ENCODE results near the gene LIMS2. TPM values are rescaled to one million over a fixed set of nuclear protein-coding genes. Genes with fewer than 3 reads are reported as not detected.

Gene LIMS2
- total RNA-seq, 4 donors from 2014 or later, result 34.5 to 198 (median 91.3) TPM

DNA sequence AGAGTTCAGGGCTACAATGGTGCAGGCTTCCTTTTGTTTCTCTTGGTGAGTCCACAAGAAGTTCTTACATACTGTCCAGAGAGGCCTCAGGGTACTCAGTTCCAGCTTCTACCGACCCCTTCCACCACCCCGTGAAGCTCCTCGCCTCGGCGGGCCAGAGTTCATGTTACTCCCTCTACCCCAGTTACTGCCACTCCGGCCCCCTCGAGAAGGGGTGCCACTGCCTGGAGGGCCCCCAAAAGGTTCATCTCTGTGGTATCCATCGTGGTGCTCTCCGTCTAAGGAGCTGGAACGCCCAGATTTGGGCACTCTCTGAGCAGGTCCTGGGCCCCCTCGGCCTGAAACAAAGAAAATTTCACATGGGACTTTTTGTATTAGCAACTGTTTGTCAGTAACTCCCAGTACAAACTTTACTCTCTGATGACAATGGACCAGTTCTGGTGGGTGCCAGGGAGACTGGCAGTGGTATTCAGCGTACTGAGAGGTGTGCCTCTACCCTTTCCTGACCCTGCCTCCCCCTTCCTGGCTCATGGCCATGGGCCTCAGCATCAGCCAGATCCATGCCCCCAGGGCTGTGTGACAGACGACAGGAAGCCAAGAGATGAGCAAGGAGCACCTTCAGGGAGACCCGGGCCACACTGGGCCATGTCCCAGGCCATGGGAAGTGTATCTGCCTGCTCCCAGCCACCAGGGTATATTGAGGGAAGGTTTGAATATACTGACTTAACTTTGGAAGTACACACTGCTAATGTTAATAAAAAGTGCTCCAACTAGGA, 31.1 kb upstream of the LIMS2 start:
- Histone ChIP-seq H3K36me3 (peaks cover 0 to 23% (median 9%) of the 10 kb centered on the region in 4 donors), H3K27ac (no peak overlapping the region), H3K27me3 (no peaks in the 10 kb centered on the region), H3K4me1 (peaks cover 11 to 28% (median 16%) of the 10 kb centered on the region in 4 donors), H3K9me3 (no peaks in the 10 kb centered on the region), H3K4me3 (no peak overlapping the region)
- 90% methylated on average over 14 of the region's 14 CpGs; no CpG with 5 or more reads in 1 of the 2 donors for WGBS, 2 donors (ENCODE audit: low coverage in 1 of 2)
- in situ Hi-C loops (cut with MboI; ENCODE audit: low pct_ligation_motif_present in 1 of 4, low pct_unique_long_range_greater_than_20kb in 1 of 4, low sequenced_read_pairs in 3 of 4), result no loop called here
- intact Hi-C loops (cut with DNase I; ENCODE audit: low total_unique reads), result no loop called here
- TF ChIP-seq, protein P1, sequence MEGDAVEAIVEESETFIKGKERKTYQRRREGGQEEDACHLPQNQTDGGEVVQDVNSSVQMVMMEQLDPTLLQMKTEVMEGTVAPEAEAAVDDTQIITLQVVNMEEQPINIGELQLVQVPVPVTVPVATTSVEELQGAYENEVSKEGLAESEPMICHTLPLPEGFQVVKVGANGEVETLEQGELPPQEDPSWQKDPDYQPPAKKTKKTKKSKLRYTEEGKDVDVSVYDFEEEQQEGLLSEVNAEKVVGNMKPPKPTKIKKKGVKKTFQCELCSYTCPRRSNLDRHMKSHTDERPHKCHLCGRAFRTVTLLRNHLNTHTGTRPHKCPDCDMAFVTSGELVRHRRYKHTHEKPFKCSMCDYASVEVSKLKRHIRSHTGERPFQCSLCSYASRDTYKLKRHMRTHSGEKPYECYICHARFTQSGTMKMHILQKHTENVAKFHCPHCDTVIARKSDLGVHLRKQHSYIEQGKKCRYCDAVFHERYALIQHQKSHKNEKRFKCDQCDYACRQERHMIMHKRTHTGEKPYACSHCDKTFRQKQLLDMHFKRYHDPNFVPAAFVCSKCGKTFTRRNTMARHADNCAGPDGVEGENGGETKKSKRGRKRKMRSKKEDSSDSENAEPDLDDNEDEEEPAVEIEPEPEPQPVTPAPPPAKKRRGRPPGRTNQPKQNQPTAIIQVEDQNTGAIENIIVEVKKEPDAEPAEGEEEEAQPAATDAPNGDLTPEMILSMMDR (IDR thresholded peaks at IDR 0.05), result no peak
- TF ChIP-seq POLR2A (IDR thresholded peaks at IDR 0.05) (no peak), EP300 (IDR thresholded peaks at IDR 0.05; ENCODE audit: low read depth) (no peak), POLR2AphosphoS5 (IDR thresholded peaks at IDR 0.05) (no peak)
- DNase-seq, result no peak

DNA sequence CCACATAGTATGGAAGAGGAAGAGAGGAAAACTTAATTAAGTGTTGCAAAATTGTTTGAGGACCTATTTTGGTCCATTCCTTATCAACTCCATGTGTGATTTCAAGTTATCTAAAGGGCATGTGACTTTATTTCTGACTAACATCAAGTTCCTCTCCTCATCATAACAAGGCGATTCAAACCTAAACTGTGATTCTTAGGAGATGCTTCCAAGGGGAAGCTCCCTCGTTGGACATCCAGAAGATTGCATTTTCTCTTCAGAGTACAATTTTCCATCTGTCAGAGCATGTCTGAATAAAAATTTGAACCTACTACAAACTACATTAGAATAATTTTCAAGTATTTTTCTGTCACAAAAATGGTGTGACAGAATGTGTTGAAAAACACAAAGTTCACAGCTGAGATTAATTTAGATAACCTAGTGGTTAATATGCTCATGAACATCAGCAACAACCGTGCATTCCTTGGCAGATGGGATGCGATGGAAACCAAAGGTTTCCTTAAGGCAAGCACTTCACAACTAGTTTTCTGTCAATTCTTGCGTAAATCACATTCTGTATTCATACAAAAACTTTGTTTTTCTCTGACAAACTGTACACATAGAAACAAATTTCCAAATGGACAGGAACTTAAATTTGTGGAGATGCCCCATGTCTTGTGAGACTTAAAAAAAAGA, 30.2 kb upstream of the LIMS2 start:
- Histone ChIP-seq H3K27me3 (no peaks in the 10 kb centered on the region), H3K4me3 (no peak overlapping the region), H3K36me3 (peaks cover 0 to 23% (median 9%) of the 10 kb centered on the region in 4 donors), H3K9me3 (no peaks in the 10 kb centered on the region), H3K27ac (no peak overlapping the region), H3K4me1 (peaks cover 11 to 31% (median 19%) of the 10 kb centered on the region in 4 donors)
- WGBS, 2 donors (ENCODE audit: low coverage in 1 of 2), result 81 to 85% methylated on average over 5 of the region's 5 CpGs
- DNase-seq, result no peak
- in situ Hi-C loops (cut with MboI; ENCODE audit: low pct_ligation_motif_present in 1 of 4, low pct_unique_long_range_greater_than_20kb in 1 of 4, low sequenced_read_pairs in 3 of 4) (no loop called here), intact Hi-C loops (cut with DNase I; ENCODE audit: low total_unique reads) (no loop called here)
- TF ChIP-seq POLR2AphosphoS5 (IDR thresholded peaks at IDR 0.05) (no peak), POLR2A (IDR thresholded peaks at IDR 0.05) (no peak), EP300 (IDR thresholded peaks at IDR 0.05; ENCODE audit: low read depth) (no peak)
- TF ChIP-seq, protein P1 (IDR thresholded peaks at IDR 0.05), result no peak

DNA sequence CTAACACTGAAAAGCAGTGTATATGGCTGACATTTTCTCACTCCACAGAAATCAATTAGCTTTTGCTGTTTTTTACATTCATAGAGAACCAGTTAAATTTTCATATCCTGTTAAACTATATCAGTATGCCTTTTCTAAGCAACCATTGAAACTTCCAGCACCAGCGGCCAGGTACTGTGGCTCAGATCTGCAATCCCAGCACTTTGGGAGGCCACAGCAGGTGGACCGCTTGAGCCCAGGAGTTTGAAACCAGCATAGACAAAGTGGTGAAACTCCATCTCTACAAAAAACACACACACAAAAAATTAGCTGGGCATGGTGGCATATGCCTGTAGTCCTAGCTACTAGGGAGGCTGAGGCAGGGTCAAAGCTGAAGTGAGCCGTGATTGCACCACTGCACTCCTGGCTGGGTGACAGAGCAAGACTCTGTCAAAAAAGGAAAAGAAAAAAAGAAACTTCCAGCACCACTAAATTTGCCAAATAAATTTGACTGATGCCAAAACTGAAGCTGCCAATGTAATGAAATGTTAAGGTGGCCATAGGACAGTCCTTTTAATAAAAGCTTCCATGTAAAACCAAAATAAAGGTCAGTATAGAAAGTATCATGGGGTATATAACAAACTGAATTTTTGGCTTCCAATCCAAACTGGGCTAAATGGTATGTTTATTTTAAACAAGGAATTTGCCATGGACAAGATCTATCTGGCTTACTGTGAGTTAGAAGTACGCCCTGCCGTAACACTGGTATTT, 29.5 kb upstream of the LIMS2 start:
- Histone ChIP-seq H3K9me3 (no peaks in the 10 kb centered on the region), H3K27ac (no peak overlapping the region), H3K4me3 (no peak overlapping the region), H3K36me3 (peaks cover 0 to 23% (median 8%) of the 10 kb centered on the region in 4 donors), H3K27me3 (no peaks in the 10 kb centered on the region), H3K4me1 (peaks cover 11 to 35% (median 20%) of the 10 kb centered on the region in 4 donors)
- TF ChIP-seq EP300 (IDR thresholded peaks at IDR 0.05; ENCODE audit: low read depth), result no peak
- no peak for TF ChIP-seq POLR2AphosphoS5 (IDR thresholded peaks at IDR 0.05)
- TF ChIP-seq, protein P1 (IDR thresholded peaks at IDR 0.05), result no peak
- no peak for TF ChIP-seq POLR2A (IDR thresholded peaks at IDR 0.05)
- intact Hi-C loops (cut with DNase I; ENCODE audit: low total_unique reads), result no loop called here
- DNase-seq, result no peak
- 49 to 94% methylated on average over 2 to 5 of the region's 5 CpGs for WGBS, 2 donors (ENCODE audit: low coverage in 1 of 2)
- in situ Hi-C loops (cut with MboI; ENCODE audit: low pct_ligation_motif_present in 1 of 4, low pct_unique_long_range_greater_than_20kb in 1 of 4, low sequenced_read_pairs in 3 of 4), result no loop called here

DNA sequence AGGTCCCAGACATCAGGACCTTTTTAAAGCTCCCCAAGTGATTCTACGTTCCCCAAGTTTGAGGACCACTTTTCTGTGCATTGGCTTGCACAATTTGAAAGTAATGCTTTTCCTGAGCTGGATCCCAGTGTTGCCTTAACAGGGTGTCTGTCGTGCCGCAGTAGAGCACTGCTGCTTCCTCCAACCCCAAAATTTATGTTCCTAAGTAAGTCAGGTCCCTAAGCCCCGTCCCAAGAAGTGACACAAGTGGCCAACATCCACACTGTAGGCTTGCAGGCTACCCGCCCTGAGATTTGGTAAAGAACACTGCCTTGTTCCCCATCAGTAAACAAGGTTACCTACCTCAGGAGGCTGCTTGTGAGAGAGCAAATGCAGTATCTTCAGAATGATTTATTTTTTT, 28.0 kb upstream of the LIMS2 start:
- H3K4me3 ChIP-seq, result no peak overlapping the region
- H3K9me3 ChIP-seq, result no peaks in the 10 kb centered on the region
- H3K36me3 ChIP-seq, result peaks cover 0 to 11% (median 4%) of the 10 kb centered on the region in 4 donors
- no peak overlapping the region for H3K27ac ChIP-seq
- DNase-seq, result no peak
- peaks cover 11 to 35% (median 20%) of the 10 kb centered on the region in 4 donors for H3K4me1 ChIP-seq
- in situ Hi-C loops (cut with MboI; ENCODE audit: low pct_ligation_motif_present in 1 of 4, low pct_unique_long_range_greater_than_20kb in 1 of 4, low sequenced_read_pairs in 3 of 4), result no loop called here
- 93 to 100% methylated on average over 1 to 5 of the region's 5 CpGs for WGBS, 2 donors (ENCODE audit: low coverage in 1 of 2)
- intact Hi-C loops (cut with DNase I; ENCODE audit: low total_unique reads), result no loop called here
- H3K27me3 ChIP-seq, result no peaks in the 10 kb centered on the region
- TF ChIP-seq, protein P1 (IDR thresholded peaks at IDR 0.05), result no peak
- TF ChIP-seq POLR2A (IDR thresholded peaks at IDR 0.05) (no peak), EP300 (IDR thresholded peaks at IDR 0.05; ENCODE audit: low read depth) (no peak), POLR2AphosphoS5 (IDR thresholded peaks at IDR 0.05) (no peak)

Data from transverse colon (tissue), 4 donors.